H1 (cell line): Measurements from ENCODE around the gene TMTC2. TPM values are rescaled to one million over a fixed set of nuclear protein-coding genes. Genes with fewer than 3 reads are reported as not detected.

Experiments used
- CTCF ChIA-PET: fragments of 300-600 bp; sonication (Branson Sonifier 250); formaldehyde crosslinking; loops from one replicate; lab custom pipeline; 2021; ENCODE audit not compliant: partially characterized antibody; lab: Charles Lee
- POLR2A ChIA-PET: fragments of 300-600 bp; sonication (Branson Sonifier 250); formaldehyde crosslinking; loops from one replicate; lab custom pipeline; 2021; ENCODE audit warnings: inconsistent platforms; ENCODE audit not compliant: partially characterized antibody; lab: Charles Lee
- DNase-seq, 2 experiments: peaks; one replicate each; pipeline versions ENCODE4 v3.0.0 to v3.0.0-alpha.2; 2010 to 2022; ENCODE audit warnings: low spot score in 2 of 2, low read depth in 1 of 2, mixed read lengths in 1 of 2
- FAIRE-seq: peaks from 2 replicates; lab custom pipeline; 2011; peaks lifted over from hg19 to GRCh38; lab: Jason Lieb, UNC
- H2AFZ ChIP-seq: 2 replicates; pipeline ENCODE4 v1.8.1; 2012; ENCODE audit warnings: low read length, inconsistent platforms
- H2AK5ac ChIP-seq: 2 replicates; pipeline ENCODE4 v1.6.1; 2013; ENCODE audit warnings: low read depth, low read length
- H2BK120ac ChIP-seq: replicated peaks from 2 replicates; pipeline ENCODE3; 2013; ENCODE audit warnings: low read depth, low read length, inconsistent platforms
- H2BK12ac ChIP-seq: 2 replicates; pipeline ENCODE4 v1.6.1; 2013; ENCODE audit warnings: low read depth, low read length
- H2BK15ac ChIP-seq: 2 replicates; pipeline ENCODE4 v1.6.1; 2013; ENCODE audit warnings: low read length
- H2BK20ac ChIP-seq: 2 replicates; pipeline ENCODE4 v1.6.1; 2013; ENCODE audit warnings: low read length
- H2BK5ac ChIP-seq: 2 replicates; pipeline ENCODE4 v1.6.1; 2013; ENCODE audit warnings: low read depth, low read length
- H3K14ac ChIP-seq: 2 replicates; pipeline ENCODE4 v1.6.1; 2013; ENCODE audit warnings: inconsistent platforms; ENCODE audit not compliant: insufficient read length
- H3K18ac ChIP-seq: 2 replicates; pipeline ENCODE4 v1.6.1; 2013; ENCODE audit warnings: low read length; ENCODE audit errors: extremely low read depth
- H3K23ac ChIP-seq: 2 replicates; pipeline ENCODE4 v1.6.1; 2013; ENCODE audit warnings: inconsistent platforms; ENCODE audit not compliant: insufficient read length
- H3K23me2 ChIP-seq: 2 replicates; pipeline ENCODE4 v1.6.1; 2013; ENCODE audit warnings: low read depth, low read length
- H3K27ac ChIP-seq: 2 replicates; pipeline ENCODE4 v1.6.1; 2011; ENCODE audit warnings: low read depth, low read length, inconsistent platforms
- H3K27me3 ChIP-seq, 4 experiments: replicated peaks in 1 of 4; 1 replicate in 1 of 4; 2 replicates in 3 of 4; pipeline versions ENCODE4 v1.6.1 to v1.8.1; 2011 to 2013; ENCODE audit warnings: low read length in 3 of 4, mild to moderate bottlenecking in 3 of 4, inconsistent platforms in 2 of 4, mixed read lengths in 2 of 4, moderate library complexity in 1 of 4; ENCODE audit not compliant: control insufficient read depth in 3 of 4, insufficient read depth in 3 of 4; ENCODE audit errors: extremely low read depth in 1 of 4
- H3K36me3 ChIP-seq, 4 experiments: 2 replicates each; pipeline versions ENCODE4 v1.6.1 to v1.8.1; 2011 to 2013; ENCODE audit warnings: mild to moderate bottlenecking in 4 of 4, low read length in 3 of 4, moderate library complexity in 2 of 4, control low read depth in 1 of 4, inconsistent platforms in 1 of 4; ENCODE audit not compliant: insufficient read depth in 4 of 4, control insufficient read depth in 2 of 4
- H3K4ac ChIP-seq: replicated peaks from 2 replicates; pipeline ENCODE3; 2013; ENCODE audit warnings: low read length, low read depth, mixed read lengths, inconsistent platforms; ENCODE audit not compliant: insufficient read length
- H3K4me1 ChIP-seq, 4 experiments: replicated peaks in 1 of 4; 1 replicate in 1 of 4; 2 replicates in 3 of 4; pipeline versions ENCODE4 v1.6.1 to v1.8.1; 2011 to 2013; ENCODE audit warnings: low read length in 3 of 4, inconsistent platforms in 2 of 4, mixed read lengths in 1 of 4; ENCODE audit not compliant: insufficient read depth in 4 of 4, control insufficient read depth in 3 of 4
- H3K4me2 ChIP-seq, 2 experiments: 2 replicates each; pipeline versions ENCODE4 v1.6.1 to v1.8.1; 2011 to 2013; ENCODE audit warnings: low read depth in 2 of 2, low read length in 2 of 2, control low read depth in 1 of 2, inconsistent platforms in 1 of 2, mild to moderate bottlenecking in 1 of 2; ENCODE audit not compliant: insufficient read depth in 1 of 2
- H3K4me3 ChIP-seq, 4 experiments: fragments of 200-600, 300-600 bp in 1 of 4; sonication (generic), shearing (Covaris generic), sonication (Bioruptor Twin) in 1 of 4; 2 replicates each; pipeline versions ENCODE4 v1.5.1 to v1.8.1; 2011 to 2016; ENCODE audit warnings: low read length in 4 of 4, low read depth in 3 of 4, control low read depth in 2 of 4, inconsistent platforms in 2 of 4, mild to moderate bottlenecking in 2 of 4, mixed read lengths in 1 of 4, moderate library complexity in 1 of 4; ENCODE audit not compliant: insufficient read depth in 2 of 4; ENCODE audit errors: extremely low read depth in 1 of 4
- H3K56ac ChIP-seq: replicated peaks from 2 replicates; pipeline ENCODE3; 2013; ENCODE audit warnings: low read depth, mild to moderate bottlenecking, mixed read lengths, low read length, inconsistent platforms; ENCODE audit not compliant: insufficient read length
- H3K79me1 ChIP-seq: 2 replicates; pipeline ENCODE4 v1.6.1; 2013; ENCODE audit warnings: low read depth, low read length, control low read depth
- H3K79me2 ChIP-seq, 2 experiments: 2 replicates each; pipeline versions ENCODE4 v1.6.1 to v1.8.1; 2012 to 2013; ENCODE audit warnings: low read length in 2 of 2, mild to moderate bottlenecking in 2 of 2, inconsistent platforms in 1 of 2; ENCODE audit not compliant: insufficient read depth in 2 of 2, control insufficient read depth in 1 of 2
- H3K9ac ChIP-seq, 4 experiments: replicated peaks in 1 of 4; 1 replicate in 1 of 4; 2 replicates in 3 of 4; pipeline versions ENCODE4 v1.6.1 to v1.8.1; 2011 to 2013; ENCODE audit warnings: low read depth in 3 of 4, low read length in 3 of 4, control low read depth in 2 of 4, mild to moderate bottlenecking in 2 of 4, moderate library complexity in 2 of 4, inconsistent platforms in 1 of 4; ENCODE audit errors: extremely low read depth in 1 of 4
- H3K9me3 ChIP-seq, 2 experiments: 2 replicates each; pipeline versions ENCODE4 v1.6.1 to v1.8.1; 2012 to 2013; ENCODE audit warnings: mild to moderate bottlenecking in 2 of 2, moderate library complexity in 2 of 2, control low read depth in 1 of 2, inconsistent platforms in 1 of 2, low read depth in 1 of 2, low read length in 1 of 2, mixed read lengths in 1 of 2; ENCODE audit not compliant: insufficient read depth in 2 of 2
- H4K20me1 ChIP-seq, 2 experiments: replicated peaks in 1 of 2; 2 replicates each; pipeline versions ENCODE3 to v1.8.1; 2011 to 2013; ENCODE audit warnings: inconsistent platforms in 2 of 2, low read length in 2 of 2, mild to moderate bottlenecking in 1 of 2; ENCODE audit not compliant: insufficient read depth in 2 of 2, control insufficient read depth in 1 of 2
- H4K5ac ChIP-seq: 2 replicates; pipeline ENCODE4 v1.6.1; 2013; ENCODE audit warnings: low read length, low read depth, mixed read lengths, inconsistent platforms; ENCODE audit not compliant: insufficient read length
- H4K8ac ChIP-seq: 2 replicates; pipeline ENCODE4 v1.8.0; 2013; ENCODE audit warnings: mild to moderate bottlenecking, moderate library complexity, low read length, inconsistent platforms; ENCODE audit not compliant: insufficient read depth; ENCODE audit errors: extremely low read depth
- H4K91ac ChIP-seq: replicated peaks from 2 replicates; pipeline ENCODE3; 2013; ENCODE audit warnings: low read length, mixed read lengths, inconsistent platforms; ENCODE audit not compliant: insufficient read length
- BACH1 ChIP-seq: IDR thresholded peaks from 2 replicates; pipeline ENCODE4 v1.6.1; 2012; ENCODE audit warnings: low read length, improper control_type of control experiment
- BCL11A ChIP-seq, 2 experiments: IDR thresholded peaks; one replicate each; pipeline ENCODE4 v1.6.1; 2011; ENCODE audit warnings: low read depth in 2 of 2, low read length in 2 of 2, mild to moderate bottlenecking in 2 of 2
- CHD1 ChIP-seq: IDR thresholded peaks from 2 replicates; pipeline ENCODE4 v1.6.1; 2012; ENCODE audit warnings: low read depth, low read length, improper control_type of control experiment
- EGR1 ChIP-seq: IDR thresholded peaks from 2 replicates; pipeline ENCODE4 v1.6.1; 2011; ENCODE audit warnings: low read depth, low read length, borderline replicate concordance
- KDM5A ChIP-seq: fragments of 200-600 bp; IDR thresholded peaks from 2 replicates; pipeline ENCODE4 v1.7.1; 2012; ENCODE audit warnings: mild to moderate bottlenecking, low read length, inconsistent platforms, mixed read lengths
- RAD21 ChIP-seq, 2 experiments: IDR thresholded peaks in 1 of 2; conservative IDR thresholded peaks in 1 of 2; 2 replicates each; pipeline ENCODE4 v1.6.1; 2011; ENCODE audit warnings: low read depth in 2 of 2, low read length in 2 of 2, improper control_type of control experiment in 1 of 2, inconsistent platforms in 1 of 2, mild to moderate bottlenecking in 1 of 2, moderate library complexity in 1 of 2
- RNF2 ChIP-seq: fragments of 200-900, 300-1000 bp; sonication (generic); IDR thresholded peaks from 2 replicates; pipeline ENCODE4 v1.7.1; 2016; ENCODE audit warnings: borderline replicate concordance, low read depth, mild to moderate bottlenecking, antibody characterized with exemption, low read length; ENCODE audit not compliant: poor library complexity, severe bottlenecking; ENCODE audit errors: missing control alignments
- SP1 ChIP-seq: IDR thresholded peaks from 2 replicates; pipeline ENCODE4 v1.6.1; 2011; ENCODE audit warnings: low read depth, low read length
- SRF ChIP-seq: IDR thresholded peaks from 2 replicates; pipeline ENCODE4 v1.6.1; 2011; ENCODE audit warnings: mild to moderate bottlenecking, low read depth, low read length, moderate library complexity
- SUZ12 ChIP-seq: fragments of 200-600 bp; sonication (generic); IDR thresholded peaks from 2 replicates; pipeline ENCODE4 v1.6.1; 2012; ENCODE audit warnings: mild to moderate bottlenecking, inconsistent platforms, low read length, moderate library complexity, mixed read lengths
- WGBS, 2 experiments: shearing (Covaris generic) in 1 of 2; methylation state at CpG; one replicate each; pipeline versions ENCODE4 v1.1.6 to v1.1.7; 2013 to 2015; ENCODE audit warnings: low lambda C conversion rate in 2 of 2, mixed read lengths in 2 of 2, inconsistent platforms in 1 of 2, low coverage in 1 of 2, missing lambda C conversion rate in 1 of 2; ENCODE audit not compliant: insufficient replicate concordance in 2 of 2, insufficient coverage in 1 of 2, insufficient read length in 1 of 2; ENCODE audit errors: extremely low coverage in 1 of 2, missing lambda C conversion rate in 1 of 2; 5-methylcytosine and 5-hydroxymethylcytosine counted together
- polyA plus RNA-seq, 7 experiments: library from polyadenylated mRNA; depleted of rRNA in 3 of 7; stranded (reverse) in 5 of 7; unstranded in 2 of 7; fragments of >200 nt in 5 of 7; fragments of 200-250 nt in 2 of 7; gene quantifications; 1 replicate in 5 of 7; 2 replicates in 1 of 7; 4 replicates in 1 of 7; pipeline versions ENCODE4 v1.2.1 to v1.2.3, GENCODE V29; 2011 to 2013; ENCODE audit warnings: missing spikeins in 2 of 7, mixed read lengths in 2 of 7
- total RNA-seq: library from RNA; stranded (reverse); fragmentation: NEBNext Ultra II Directional; extraction: Animal tissue kit (Norgen Biotek cat#: 25700); gene quantifications from 2 replicates; pipeline ENCODE4 v1.2.1, GENCODE V29; 2021

The TMTC2 gene
- total and polyA plus RNA-seq, 2 of the 8 experiments (the other 6 are each of a cell fraction or from before 2014, with no cell fraction given): 2.3 to 3.9 TPM

DNA sequence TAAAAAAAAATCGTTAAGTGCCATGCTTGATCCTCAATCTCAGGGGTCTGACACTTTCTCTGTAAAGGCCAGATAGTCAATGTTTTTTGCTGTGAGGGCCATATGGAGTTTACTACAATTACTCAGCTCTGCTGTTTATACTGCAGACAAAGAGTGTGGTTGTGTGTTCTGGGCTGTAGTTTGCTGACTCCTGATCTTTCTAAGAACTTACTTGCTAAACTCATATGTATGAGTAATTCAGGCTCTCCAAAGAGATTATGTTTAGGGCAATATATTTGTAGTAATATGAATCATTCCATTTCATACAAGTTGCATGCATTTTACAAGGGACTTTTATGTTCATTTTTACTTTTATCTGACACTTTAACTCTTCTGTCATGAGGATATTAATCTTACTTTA is 188.2 kb downstream of the TMTC2 start:
- no peak overlapping the region for H4K8ac ChIP-seq
- no peaks in the 10 kb centered on the region; the same call in 1 of the 2 replicates for H3K23me2 ChIP-seq
- H2AK5ac ChIP-seq: no peak overlapping the region
- no peak overlapping the region for H3K4ac ChIP-seq
- H3K4me1 ChIP-seq: peaks cover 0 to 10% (median 6%) of the 10 kb centered on the region in 4 experiments; a peak in 6 of 7 replicates
- no peak overlapping the region for H2BK120ac ChIP-seq
- no peaks in the 10 kb centered on the region for H3K27me3 ChIP-seq
- H2BK12ac ChIP-seq: no peak overlapping the region
- no peak overlapping the region for H2AFZ ChIP-seq
- no peak overlapping the region for H4K5ac ChIP-seq
- H3K9ac ChIP-seq: no peak overlapping the region
- WGBS, 2 experiments: 100% methylated on average over 1 of the region's 1 CpG; no CpG with 5 or more reads in 1 of the 2 experiments
- H4K91ac ChIP-seq: no peak overlapping the region
- H3K14ac ChIP-seq: no peak overlapping the region
- CTCF ChIA-PET: interaction anchor here (1.2 kb wide), 1 partner anchor 16 kb away, joined by 5 read pairs; no protein-coding TSS in a partner anchor
- H3K4me3 ChIP-seq: no peak overlapping the region
- POLR2A ChIA-PET: no interaction called here
- no peaks in the 10 kb centered on the region for H3K36me3 ChIP-seq
- no peak overlapping the region for H3K4me2 ChIP-seq
- H2BK15ac ChIP-seq: no peak overlapping the region
- H2BK20ac ChIP-seq: no peak overlapping the region
- no peaks in the 10 kb centered on the region for H3K79me1 ChIP-seq
- no peak overlapping the region for H3K23ac ChIP-seq
- no peaks in the 10 kb centered on the region for H3K9me3 ChIP-seq
- no peak overlapping the region for H3K18ac ChIP-seq
- H3K79me2 ChIP-seq: 0 out of 4 replicates have a peak, but pooled peaks cover 0 to 3% of the 10 kb centered on the region in 2 experiments
- TF ChIP-seq BACH1 (no peak), BCL11A (IDR thresholded peaks at IDR 0.05; ENCODE audit: low read depth in 2 of 2, low read length in 2 of 2) (no peak), SRF (no peak), SP1 (no peak), EGR1 (no peak), KDM5A (no peak), SUZ12 (no peak), RAD21 (IDR thresholded peaks at IDR 0.05 in 1 of 2, conservative IDR thresholded peaks at IDR 0.05 in 1 of 2; ENCODE audit: low read depth in 2 of 2, low read length in 2 of 2) (no peak), RNF2 (no peak), CHD1 (no peak)
- H4K20me1 ChIP-seq: no peaks in the 10 kb centered on the region
- no peak for FAIRE-seq
- H2BK5ac ChIP-seq: no peak overlapping the region
- no peak for DNase-seq
- no peak overlapping the region for H3K56ac ChIP-seq
- no peak overlapping the region for H3K27ac ChIP-seq
